AG04449 (cell line): ENCODE data around the gene EIF1AD.
"Not testable (repeated sequence)": the region's sequence is repeated elsewhere in the genome, so short reads cannot be mapped to it uniquely, and the experiment has no call there.

ENCODE experiments used
- CTCF ChIA-PET: fragments of 350-600 bp; formaldehyde crosslinking; extraction: SDS; loops from one replicate; lab custom pipeline; 2021; ENCODE audit warnings: antibody characterized with exemption; lab: Yijun Ruan, JAX
- POLR2A ChIA-PET: fragments of 400-600, 350-600 bp; formaldehyde crosslinking; extraction: SDS; loops from one replicate; lab custom pipeline; 2020; ENCODE audit warnings: antibody characterized with exemption, inconsistent platforms; lab: Yijun Ruan, JAX
- DNase-seq: peaks from one replicate; pipeline ENCODE4 v3.0.0-alpha.2; 2010; ENCODE audit warnings: low read depth, low spot score
- H3K4me3 ChIP-seq: 2 replicates; pipeline ENCODE4 v1.5.1; 2011; ENCODE audit warnings: low read depth, mild to moderate bottlenecking, control low read depth, low read length
- TF ChIP-seq, protein P1 (sequence below): IDR thresholded peaks from one replicate; pipeline ENCODE4 v1.5.1; 2011; ENCODE audit warnings: mild to moderate bottlenecking, moderate library complexity, low read length, control low read depth, inconsistent platforms; ENCODE audit not compliant: insufficient read depth; ENCODE audit errors: missing control alignments

Gene EIF1AD

DNA sequence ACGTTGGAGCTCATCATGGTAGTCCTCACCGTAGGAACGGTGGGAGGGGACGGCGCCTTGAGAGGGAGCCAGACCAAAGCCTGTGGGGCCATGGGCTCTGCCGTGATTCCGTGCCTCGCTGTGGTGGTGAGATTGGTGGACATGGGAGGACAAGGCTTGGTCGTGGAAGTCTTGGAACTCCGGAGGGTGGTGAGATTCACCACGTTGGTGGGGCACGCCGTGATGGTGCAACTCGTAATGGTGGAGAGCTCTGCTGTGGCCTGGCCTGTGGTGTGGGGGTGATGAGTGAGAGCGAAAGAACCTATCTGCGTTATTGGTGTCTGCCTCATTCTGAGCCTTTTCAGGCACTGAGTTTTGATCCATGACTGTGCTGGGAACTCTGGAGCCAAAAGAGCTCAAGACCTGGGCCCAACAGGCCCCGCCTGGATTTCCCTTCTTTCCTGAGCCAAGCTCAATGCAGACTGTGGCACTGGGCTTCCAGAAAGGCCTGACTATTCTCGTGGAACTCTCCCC, 24.1 kb upstream of the EIF1AD start, which contains the start of gene CATSPER1:
Gene CATSPER1 (minus strand): TSS at position 463 of the 513 bp plus-strand sequence. CDS start 100 bp downstream, at position 363.
- H3K4me3 ChIP-seq = no peak within 1 kb of the TSS
- CTCF ChIA-PET = interaction anchor here (0.8 to 6.8 kb wide), 9 partner anchors 9 to 166 kb away, joined by 3 to 95 read pairs (median 4); partner anchors contain the start of genes MUS81 and SF3B2
- no peak for DNase-seq
- POLR2A ChIA-PET = no interaction called here
- TF ChIP-seq, protein P1, sequence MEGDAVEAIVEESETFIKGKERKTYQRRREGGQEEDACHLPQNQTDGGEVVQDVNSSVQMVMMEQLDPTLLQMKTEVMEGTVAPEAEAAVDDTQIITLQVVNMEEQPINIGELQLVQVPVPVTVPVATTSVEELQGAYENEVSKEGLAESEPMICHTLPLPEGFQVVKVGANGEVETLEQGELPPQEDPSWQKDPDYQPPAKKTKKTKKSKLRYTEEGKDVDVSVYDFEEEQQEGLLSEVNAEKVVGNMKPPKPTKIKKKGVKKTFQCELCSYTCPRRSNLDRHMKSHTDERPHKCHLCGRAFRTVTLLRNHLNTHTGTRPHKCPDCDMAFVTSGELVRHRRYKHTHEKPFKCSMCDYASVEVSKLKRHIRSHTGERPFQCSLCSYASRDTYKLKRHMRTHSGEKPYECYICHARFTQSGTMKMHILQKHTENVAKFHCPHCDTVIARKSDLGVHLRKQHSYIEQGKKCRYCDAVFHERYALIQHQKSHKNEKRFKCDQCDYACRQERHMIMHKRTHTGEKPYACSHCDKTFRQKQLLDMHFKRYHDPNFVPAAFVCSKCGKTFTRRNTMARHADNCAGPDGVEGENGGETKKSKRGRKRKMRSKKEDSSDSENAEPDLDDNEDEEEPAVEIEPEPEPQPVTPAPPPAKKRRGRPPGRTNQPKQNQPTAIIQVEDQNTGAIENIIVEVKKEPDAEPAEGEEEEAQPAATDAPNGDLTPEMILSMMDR = no peak

DNA sequence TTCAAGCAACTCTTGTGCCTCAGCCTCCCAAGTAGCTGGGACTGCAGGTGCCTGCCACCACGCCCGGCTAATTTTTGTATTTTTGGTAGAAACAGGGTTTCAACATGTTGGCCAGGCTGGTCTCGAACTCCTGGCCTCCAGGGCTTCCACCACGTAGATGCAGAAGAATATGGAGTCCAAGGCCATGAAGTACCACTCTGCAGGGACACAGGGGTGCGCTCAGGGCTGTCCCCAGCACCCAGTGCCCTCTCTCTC, 21.2 kb upstream of the EIF1AD start:
- POLR2A ChIA-PET, DNase-seq, H3K4me3 ChIP-seq: not testable (repeated sequence)
- CTCF ChIA-PET = interaction anchor here (0.8 to 6.5 kb wide), 25 partner anchors 8 to 252 kb away, joined by 3 to 118 read pairs (median 9); partner anchors contain the start of genes BANF1, CCDC85B, CST6 and EIF1AD

DNA sequence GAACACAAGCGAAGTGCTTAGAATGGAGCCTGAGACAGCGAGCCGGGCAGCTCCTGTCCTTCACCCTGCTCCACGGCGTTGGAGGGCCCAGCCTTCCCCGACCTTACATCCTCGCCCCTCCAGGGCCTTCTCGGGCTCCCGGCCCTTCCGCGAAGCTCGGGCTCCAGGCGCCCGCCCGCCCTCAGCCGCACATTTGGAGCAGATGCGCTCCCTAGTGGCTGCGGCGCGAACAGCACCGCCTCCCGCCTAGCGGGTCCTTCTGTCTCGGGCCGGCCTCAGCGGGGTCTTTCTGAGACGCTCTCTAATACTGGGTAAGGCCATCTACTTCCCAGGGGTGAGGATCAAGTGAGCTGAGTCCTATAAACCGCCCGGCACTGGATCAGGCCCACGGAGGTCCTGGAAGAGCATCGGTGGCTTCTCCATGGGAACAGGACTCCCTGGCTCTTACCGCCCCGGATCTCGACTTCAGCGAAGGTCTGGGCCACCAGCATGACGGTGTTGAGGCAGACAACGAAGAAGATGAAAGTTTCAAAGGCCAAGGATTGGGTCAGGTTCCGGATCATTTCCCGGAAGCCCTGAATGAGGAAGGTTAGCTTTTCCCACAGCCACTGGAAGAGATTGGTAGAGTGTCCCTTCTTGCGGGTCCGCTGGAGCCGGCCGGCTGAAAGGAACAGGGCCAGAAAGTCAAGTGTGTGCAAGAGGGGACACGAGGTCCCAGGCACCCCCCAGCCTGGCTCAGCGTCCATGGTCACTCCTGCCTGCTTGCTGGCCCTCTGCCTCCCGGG, 20.6 kb upstream of the EIF1AD start:
- TF ChIP-seq, protein P1 = peak; percentile 97
- POLR2A ChIA-PET = interaction anchor here (0.6 kb wide), 2 partner anchors 20 to 249 kb away, joined by 4 to 6 read pairs; partner anchors contain the start of gene BANF1
- CTCF ChIA-PET = interaction anchor here (0.6 to 6.5 kb wide), 41 partner anchors 9 to 318 kb away, joined by 3 to 118 read pairs (median 5); partner anchors contain the start of genes BANF1, CCDC85B, CST6 and EIF1AD
- no peak for DNase-seq
- H3K4me3 ChIP-seq = no peak overlapping the region

DNA sequence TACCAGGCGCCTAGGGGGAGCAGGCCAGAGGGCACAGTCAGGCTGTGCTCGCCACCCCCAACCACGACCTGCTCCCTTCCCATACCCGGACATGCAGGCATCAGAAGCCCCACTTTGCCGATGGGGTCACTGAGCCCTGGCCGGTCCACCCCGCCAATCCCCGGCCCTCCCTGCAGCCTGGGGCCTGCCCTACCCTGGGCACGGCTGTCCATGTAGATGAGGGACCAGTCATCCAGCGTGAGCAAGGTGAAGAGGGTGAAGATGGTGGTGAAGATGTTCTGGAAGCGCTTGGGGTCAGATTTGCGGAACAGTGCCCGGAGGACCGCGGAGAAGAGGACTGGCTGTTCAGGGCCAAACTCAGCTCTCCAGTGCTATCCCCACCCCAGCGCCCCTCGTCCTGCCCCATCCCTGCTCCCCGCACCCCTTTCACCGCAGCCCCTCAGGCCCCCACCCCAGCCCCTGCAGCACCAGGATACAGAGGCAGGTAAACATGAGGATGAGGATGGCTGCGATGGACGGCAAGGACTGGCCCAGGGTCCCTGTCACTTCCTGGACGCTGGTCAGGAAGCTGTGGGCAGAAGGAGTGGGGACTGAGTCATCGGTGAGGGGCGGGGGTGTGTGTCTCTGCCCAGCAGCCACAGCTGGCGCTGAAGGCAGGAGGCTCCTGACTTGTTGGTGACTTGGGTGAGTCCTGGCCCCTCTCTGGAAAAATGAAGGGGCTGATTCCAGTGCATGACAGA, 18.8 kb upstream of the EIF1AD start:
- TF ChIP-seq, protein P1 = no peak
- ChIA-PET CTCF (interaction anchor here (0.7 to 6.5 kb wide), 4 partner anchors 15 to 137 kb away, joined by 3 to 118 read pairs (median 3); no protein-coding TSS in a partner anchor), POLR2A (interaction anchor here (1.1 kb wide), 1 partner anchor 122 kb away, joined by 4 read pairs; no protein-coding TSS in a partner anchor)
- peak; percentile 34 for DNase-seq
- H3K4me3 ChIP-seq = no peak overlapping the region

DNA sequence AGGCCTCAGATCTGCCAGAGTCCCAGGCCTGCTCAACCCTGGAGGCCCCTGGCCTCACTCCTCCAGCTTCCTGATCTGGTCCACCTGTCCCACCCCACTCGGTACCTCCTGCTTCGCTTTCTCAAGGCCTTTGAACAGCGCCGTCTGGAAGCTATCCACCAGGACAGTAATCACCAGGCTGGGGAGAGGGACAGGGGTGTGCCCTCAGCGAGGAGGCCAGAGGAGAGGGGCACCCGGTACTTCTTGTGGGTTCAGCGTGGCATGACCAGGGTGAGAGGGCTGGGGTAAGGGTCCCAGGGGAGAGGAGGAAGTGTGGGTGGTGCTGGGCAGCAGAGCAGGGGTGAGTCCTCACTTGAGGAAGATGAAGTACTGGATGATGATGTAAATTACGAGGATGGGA, 18.3 kb upstream of the EIF1AD start:
- ChIA-PET POLR2A (no interaction called here), CTCF (interaction anchor here (1.1 to 6.5 kb wide), 3 partner anchors 24 to 136 kb away, joined by 3 to 118 read pairs (median 4); no protein-coding TSS in a partner anchor)
- no peak for DNase-seq
- H3K4me3 ChIP-seq = no peak overlapping the region
- TF ChIP-seq, protein P1 = no peak

DNA sequence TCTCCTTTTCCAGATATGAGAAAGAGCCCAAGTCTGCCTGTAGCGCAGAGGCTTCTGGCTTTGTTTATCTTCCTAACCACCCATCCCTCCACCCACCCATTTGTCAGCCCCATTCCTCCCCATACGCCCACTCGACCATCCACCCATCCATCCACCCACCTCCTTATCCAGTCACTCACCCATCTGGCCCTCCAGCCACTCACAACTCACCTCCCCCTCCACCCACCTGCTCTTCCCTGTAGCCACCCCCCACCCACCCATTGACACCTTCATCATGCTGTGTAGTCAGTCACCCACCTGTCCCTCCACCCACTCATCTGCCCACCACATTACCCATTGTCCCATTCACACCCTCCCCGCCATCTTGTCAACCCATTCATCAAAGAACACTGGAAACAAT, 15.4 kb upstream of the EIF1AD start:
- no peak for DNase-seq
- H3K4me3 ChIP-seq = no peak overlapping the region
- ChIA-PET POLR2A (no interaction called here), CTCF (interaction anchor here (0.6 to 2.0 kb wide), 6 partner anchors 9 to 132 kb away, joined by 3 to 6 read pairs (median 4); partner anchors contain the start of genes BANF1, CATSPER1 and EIF1AD)
- TF ChIP-seq, protein P1 = no peak
